SK-N-SH (cell line): ENCODE data around the gene AGTRAP. TPM values are rescaled to one million over a fixed set of nuclear protein-coding genes. Genes with fewer than 3 reads are reported as not detected.

Experiments
- CTCF ChIA-PET: fragments of 300-600, 350-600 bp; formaldehyde crosslinking; extraction: SDS; loops from one replicate; lab custom pipeline; 2021; lab: Yijun Ruan, JAX
- POLR2A ChIA-PET: fragments of 350-600 bp; sonication (Branson Sonifier 250); formaldehyde crosslinking; extraction: SDS; loops from one replicate; lab custom pipeline; 2020; ENCODE audit warnings: antibody characterized with exemption, inconsistent platforms; lab: Yijun Ruan, JAX
- DNase-seq: peaks from one replicate; pipeline ENCODE4 v3.0.0; 2012
- H2AFZ ChIP-seq: fragments of 200-600 bp; sonication (generic); 2 replicates; pipeline ENCODE4 v1.8.1; 2016; ENCODE audit warnings: antibody characterized with exemption, mild to moderate bottlenecking, low read depth
- H3F3A ChIP-seq: fragments of 200-600 bp; sonication (generic); replicated peaks from 2 replicates; pipeline ENCODE3; 2016; ENCODE audit warnings: antibody characterized with exemption, mild to moderate bottlenecking; ENCODE audit not compliant: insufficient read depth
- H3K27ac ChIP-seq, 2 experiments: fragments of 200-500 bp in 1 of 2; fragments of 200-600 bp in 1 of 2; sonication (Bioruptor generic) in 1 of 2; sonication (generic), shearing (Covaris generic) in 1 of 2; 2 replicates each; pipeline versions ENCODE4 v1.5.1 to v1.6.1; 2014 to 2016; ENCODE audit warnings: low read depth in 2 of 2, inconsistent platforms in 1 of 2, low read length in 1 of 2, mild to moderate bottlenecking in 1 of 2, mixed read lengths in 1 of 2
- H3K27me3 ChIP-seq: fragments of 200-600 bp; sonication (generic), shearing (Covaris generic); 2 replicates; pipeline ENCODE4 v1.6.1; 2016; ENCODE audit warnings: mixed run types; ENCODE audit not compliant: insufficient read depth
- H3K36me3 ChIP-seq, 2 experiments: fragments of 200-500 bp in 1 of 2; fragments of 200-600 bp in 1 of 2; sonication (Bioruptor generic) in 1 of 2; sonication (generic) in 1 of 2; replicated peaks in 1 of 2; 2 replicates each; pipeline versions ENCODE3 to v1.5.1; 2014 to 2016; ENCODE audit warnings: low read length in 1 of 2, mild to moderate bottlenecking in 1 of 2; ENCODE audit not compliant: insufficient read depth in 2 of 2, control insufficient read depth in 1 of 2
- H3K4me1 ChIP-seq, 2 experiments: fragments of 200-500 bp in 1 of 2; fragments of 200-600 bp in 1 of 2; sonication (Bioruptor generic) in 1 of 2; sonication (generic), shearing (Covaris generic) in 1 of 2; 2 replicates each; pipeline versions ENCODE4 v1.5.1 to v1.6.1; 2014 to 2016; ENCODE audit warnings: low read depth in 1 of 2, low read length in 1 of 2, mixed run types in 1 of 2; ENCODE audit not compliant: insufficient read depth in 2 of 2, control insufficient read depth in 1 of 2
- H3K4me2 ChIP-seq: fragments of 200-600 bp; sonication (generic), shearing (Covaris generic); 2 replicates; pipeline ENCODE4 v1.6.1; 2017; ENCODE audit warnings: mixed run types
- H3K4me3 ChIP-seq, 2 experiments: fragments of 200-500 bp in 1 of 2; fragments of 200-600 bp in 1 of 2; sonication (Bioruptor generic) in 1 of 2; sonication (generic), shearing (Covaris generic) in 1 of 2; 2 replicates each; pipeline versions ENCODE4 v1.5.1 to v1.8.1; 2014 to 2016; ENCODE audit warnings: low read depth in 2 of 2, inconsistent platforms in 1 of 2, low read length in 1 of 2, mild to moderate bottlenecking in 1 of 2, mixed read lengths in 1 of 2, moderate library complexity in 1 of 2
- H3K79me2 ChIP-seq: fragments of 200-600 bp; sonication (generic); 2 replicates; pipeline ENCODE4 v1.8.1; 2017; ENCODE audit warnings: mild to moderate bottlenecking; ENCODE audit not compliant: insufficient read depth
- H3K9ac ChIP-seq: fragments of 200-600 bp; sonication (generic); 2 replicates; pipeline ENCODE4 v1.6.1; 2017; ENCODE audit warnings: mixed run types
- H3K9me2 ChIP-seq: fragments of 200-600 bp; sonication (generic); 2 replicates; pipeline ENCODE4 v1.6.1; 2017; ENCODE audit warnings: mixed run types
- H3K9me3 ChIP-seq: fragments of 200-600 bp; sonication (generic); 2 replicates; pipeline ENCODE4 v1.6.1; 2017; ENCODE audit warnings: mixed run types, mild to moderate bottlenecking, moderate library complexity
- H4K20me1 ChIP-seq: fragments of 200-600 bp; sonication (generic); 2 replicates; pipeline ENCODE4 v1.6.1; 2017; ENCODE audit warnings: mild to moderate bottlenecking, mixed run types; ENCODE audit not compliant: insufficient read depth
- EP300 ChIP-seq, 2 experiments: IDR thresholded peaks; 2 replicates each; pipeline versions ENCODE4 v1.4.0 to v1.6.1; 2012; ENCODE audit warnings: borderline replicate concordance in 1 of 2, low read depth in 1 of 2, low read length in 1 of 2
- EZH2phosphoT487 ChIP-seq: fragments of 200-600 bp; sonication (generic); IDR thresholded peaks from 2 replicates; pipeline ENCODE4 v1.6.1; 2017; ENCODE audit warnings: low read depth, mixed run types, mild to moderate bottlenecking, antibody characterized with exemption, moderate library complexity, borderline replicate concordance
- FOXM1 ChIP-seq: IDR thresholded peaks from 2 replicates; pipeline ENCODE4 v1.4.0; 2012; ENCODE audit warnings: low read depth, mild to moderate bottlenecking
- GATA2 ChIP-seq: sonication (generic); formaldehyde crosslinking; IDR thresholded peaks from 2 replicates; pipeline ENCODE4 v1.5.0; 2020; ENCODE audit warnings: mild to moderate bottlenecking, missing genetic modification reagents
- NFIC ChIP-seq: IDR thresholded peaks from 2 replicates; pipeline ENCODE4 v1.4.0; 2012; ENCODE audit warnings: borderline replicate concordance
- NRF1 ChIP-seq: IDR thresholded peaks from 2 replicates; pipeline ENCODE4 v1.6.1; 2012; ENCODE audit warnings: low read depth, mild to moderate bottlenecking, low read length
- TEAD4 ChIP-seq: IDR thresholded peaks from 2 replicates; pipeline ENCODE4 v1.4.0; 2012; ENCODE audit warnings: mild to moderate bottlenecking, borderline replicate concordance; ENCODE audit not compliant: insufficient read depth
- WGBS: methylation state at CpG from one replicate; pipeline ENCODE4 v1.1.6; 2017; ENCODE audit warnings: low lambda C conversion rate; 5-methylcytosine and 5-hydroxymethylcytosine counted together
- polyA plus RNA-seq, 3 experiments: library from polyadenylated mRNA; depleted of rRNA; stranded (reverse); fragments of >200 nt; gene quantifications; 2 replicates each; pipeline ENCODE4 v1.2.3, GENCODE V29; 2012
- TF ChIP-seq, protein P1 (sequence below): IDR thresholded peaks from 2 replicates; pipeline ENCODE4 v1.4.0; 2012; ENCODE audit warnings: low read depth, borderline replicate concordance
- TF ChIP-seq, protein P2 (sequence below): fragments of 200-600 bp; sonication (generic); IDR thresholded peaks from 2 replicates; pipeline ENCODE4 v1.6.1; 2017; ENCODE audit warnings: antibody characterized with exemption, mild to moderate bottlenecking, moderate library complexity

The AGTRAP gene
- polyA plus RNA-seq, 1 of the 3 experiments (the other 2 are of a cell fraction) = 66.2 TPM

DNA sequence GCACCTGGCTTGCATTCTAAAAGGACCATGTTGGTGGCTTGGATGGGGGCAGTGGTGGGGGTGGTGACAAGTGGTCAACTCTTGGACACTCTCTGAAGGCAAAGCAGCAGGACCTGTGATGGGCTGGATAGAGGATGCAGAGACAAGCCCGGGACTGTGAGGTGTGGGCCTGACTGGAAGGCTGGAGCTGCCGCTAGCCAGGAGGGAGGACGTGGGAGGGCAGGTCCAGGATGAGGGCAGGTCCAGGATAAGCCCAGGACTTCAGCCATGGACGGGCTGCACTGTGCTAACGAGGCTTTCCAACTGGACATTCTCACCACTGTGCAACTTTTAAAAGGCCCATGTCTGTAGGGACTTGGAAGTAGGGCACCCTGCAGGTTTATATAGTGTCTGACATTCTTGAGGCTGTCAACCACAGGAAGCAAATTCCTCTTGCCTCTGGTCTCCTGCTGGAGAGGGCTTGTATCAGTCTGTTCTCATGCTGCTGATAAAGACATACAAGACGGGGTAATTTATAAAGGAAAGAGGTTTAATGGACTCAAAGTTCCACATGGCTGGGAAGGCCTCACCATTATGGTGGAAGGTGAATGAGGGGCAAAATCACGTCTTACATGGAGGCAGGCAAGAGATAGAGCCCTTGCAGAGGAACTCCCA is 17.7 kb downstream of the AGTRAP start:
- Histone ChIP-seq H3K36me3 (peaks cover 0 to 9% of the 10 kb centered on the region in 2 experiments), H4K20me1 (no peaks in the 10 kb centered on the region), H3K9me2 (no peaks in the 10 kb centered on the region), H3K9ac (no peak overlapping the region), H3K9me3 (no peaks in the 10 kb centered on the region), H3K79me2 (no peaks in the 10 kb centered on the region), H3K27me3 (no peaks in the 10 kb centered on the region), H3K4me3 (no peak overlapping the region), H2AFZ (no peak overlapping the region), H3F3A (no peaks in the 10 kb centered on the region), H3K4me2 (no peak overlapping the region), H3K27ac (no peak overlapping the region), H3K4me1 (no peaks in the 10 kb centered on the region; a peak in 1 of 4 replicates)
- DNase-seq = no peak
- POLR2A ChIA-PET = no interaction called here
- CTCF ChIA-PET = interaction anchor here (1.1 kb wide), 2 partner anchors 34 to 89 kb away, joined by 3 read pairs; partner anchors contain the start of gene FBXO6
- TF ChIP-seq GATA2 (CRISPR knock-in tag) = no peak
- TF ChIP-seq EP300 (IDR thresholded peaks at IDR 0.05; ENCODE audit: borderline replicate concordance in 1 of 2, low read depth in 1 of 2, low read length in 1 of 2) = no peak
- 80% methylated on average over 7 of the region's 7 CpGs for WGBS

DNA sequence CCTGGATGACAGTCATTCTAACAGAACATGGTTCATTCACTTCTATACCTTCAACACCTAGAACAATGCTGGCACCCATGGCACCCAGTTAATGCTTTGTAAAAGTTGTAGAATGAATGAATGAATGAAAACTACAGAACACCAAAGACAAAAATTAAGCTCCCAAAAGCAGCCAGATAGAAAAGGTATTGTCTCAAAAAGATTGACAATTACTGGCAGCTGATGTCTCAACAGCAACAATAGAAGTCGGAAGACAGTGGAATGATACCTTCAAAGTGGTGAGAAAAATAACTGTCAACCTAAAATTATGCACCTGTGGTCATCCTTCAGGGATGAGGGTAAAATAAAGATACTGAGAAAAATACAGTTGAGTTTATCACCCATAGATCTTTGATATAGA is 21.1 kb downstream of the AGTRAP start:
- CTCF ChIA-PET = interaction anchor here (0.6 kb wide), 1 partner anchor 9 kb away, joined by 3 read pairs; no protein-coding TSS in a partner anchor
- H4K20me1 ChIP-seq = no peaks in the 10 kb centered on the region
- 74% methylated on average over 1 of the region's 1 CpG for WGBS
- DNase-seq = no peak
- no peaks in the 10 kb centered on the region for H3K27me3 ChIP-seq
- H3K9ac ChIP-seq = no peak overlapping the region
- no peaks in the 10 kb centered on the region for H3K36me3 ChIP-seq
- no peaks in the 10 kb centered on the region for H3K9me3 ChIP-seq
- H3F3A ChIP-seq = no peaks in the 10 kb centered on the region
- TF ChIP-seq, protein P1, sequence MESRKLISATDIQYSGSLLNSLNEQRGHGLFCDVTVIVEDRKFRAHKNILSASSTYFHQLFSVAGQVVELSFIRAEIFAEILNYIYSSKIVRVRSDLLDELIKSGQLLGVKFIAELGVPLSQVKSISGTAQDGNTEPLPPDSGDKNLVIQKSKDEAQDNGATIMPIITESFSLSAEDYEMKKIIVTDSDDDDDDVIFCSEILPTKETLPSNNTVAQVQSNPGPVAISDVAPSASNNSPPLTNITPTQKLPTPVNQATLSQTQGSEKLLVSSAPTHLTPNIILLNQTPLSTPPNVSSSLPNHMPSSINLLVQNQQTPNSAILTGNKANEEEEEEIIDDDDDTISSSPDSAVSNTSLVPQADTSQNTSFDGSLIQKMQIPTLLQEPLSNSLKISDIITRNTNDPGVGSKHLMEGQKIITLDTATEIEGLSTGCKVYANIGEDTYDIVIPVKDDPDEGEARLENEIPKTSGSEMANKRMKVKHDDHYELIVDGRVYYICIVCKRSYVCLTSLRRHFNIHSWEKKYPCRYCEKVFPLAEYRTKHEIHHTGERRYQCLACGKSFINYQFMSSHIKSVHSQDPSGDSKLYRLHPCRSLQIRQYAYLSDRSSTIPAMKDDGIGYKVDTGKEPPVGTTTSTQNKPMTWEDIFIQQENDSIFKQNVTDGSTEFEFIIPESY = no peak
- TF ChIP-seq TEAD4 = no peak
- no peak for TF ChIP-seq NRF1
- TF ChIP-seq NFIC = no peak
- H3K9me2 ChIP-seq = no peaks in the 10 kb centered on the region
- no peaks in the 10 kb centered on the region for H3K79me2 ChIP-seq
- no peak overlapping the region for H3K4me3 ChIP-seq
- H3K27ac ChIP-seq = no peak overlapping the region
- POLR2A ChIA-PET = no interaction called here
- H3K4me2 ChIP-seq = no peak overlapping the region
- H3K4me1 ChIP-seq = no peaks in the 10 kb centered on the region; a peak in 1 of 4 replicates
- H2AFZ ChIP-seq = no peak overlapping the region

DNA sequence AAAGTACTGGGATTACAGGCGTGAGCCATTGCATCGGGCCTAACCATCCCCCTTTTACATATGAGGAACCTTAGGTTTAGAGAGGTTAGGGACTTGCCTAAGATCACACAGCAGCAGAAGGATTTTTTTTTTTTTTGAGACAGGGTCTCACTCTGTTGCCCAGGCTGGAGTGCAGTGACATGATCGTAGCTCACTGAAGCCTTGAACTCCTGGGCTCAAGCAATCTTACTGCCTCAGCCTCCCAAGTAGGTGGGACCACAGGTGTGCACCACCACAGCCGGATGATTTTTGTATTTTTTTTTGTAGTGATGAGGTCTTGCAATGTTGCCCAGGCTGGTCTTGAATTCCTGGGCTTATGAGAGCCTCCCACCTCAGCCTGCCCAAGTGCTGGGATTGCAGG is 23.9 kb downstream of the AGTRAP start:
- Histone ChIP-seq H3K9me2 (no peaks in the 10 kb centered on the region), H3K4me2 (no peak overlapping the region), H3K27me3 (no peaks in the 10 kb centered on the region), H3K79me2 (no peaks in the 10 kb centered on the region), H3K4me3 (no peak overlapping the region), H3K4me1 (peaks cover 0 to 9% of the 10 kb centered on the region in 2 experiments; a peak in 1 of 4 replicates), H3K36me3 (no peaks in the 10 kb centered on the region), H3K27ac (no peak overlapping the region), H4K20me1 (no peaks in the 10 kb centered on the region), H3K9me3 (no peaks in the 10 kb centered on the region), H2AFZ (no peak overlapping the region), H3K9ac (no peak overlapping the region), H3F3A (no peaks in the 10 kb centered on the region)
- WGBS = 50% methylated on average over 4 of the region's 4 CpGs
- no peak for DNase-seq
- ChIA-PET CTCF (no interaction called here), POLR2A (no interaction called here)
- TF ChIP-seq FOXM1 (no peak), EZH2phosphoT487 (no peak)
- TF ChIP-seq, protein P2, sequence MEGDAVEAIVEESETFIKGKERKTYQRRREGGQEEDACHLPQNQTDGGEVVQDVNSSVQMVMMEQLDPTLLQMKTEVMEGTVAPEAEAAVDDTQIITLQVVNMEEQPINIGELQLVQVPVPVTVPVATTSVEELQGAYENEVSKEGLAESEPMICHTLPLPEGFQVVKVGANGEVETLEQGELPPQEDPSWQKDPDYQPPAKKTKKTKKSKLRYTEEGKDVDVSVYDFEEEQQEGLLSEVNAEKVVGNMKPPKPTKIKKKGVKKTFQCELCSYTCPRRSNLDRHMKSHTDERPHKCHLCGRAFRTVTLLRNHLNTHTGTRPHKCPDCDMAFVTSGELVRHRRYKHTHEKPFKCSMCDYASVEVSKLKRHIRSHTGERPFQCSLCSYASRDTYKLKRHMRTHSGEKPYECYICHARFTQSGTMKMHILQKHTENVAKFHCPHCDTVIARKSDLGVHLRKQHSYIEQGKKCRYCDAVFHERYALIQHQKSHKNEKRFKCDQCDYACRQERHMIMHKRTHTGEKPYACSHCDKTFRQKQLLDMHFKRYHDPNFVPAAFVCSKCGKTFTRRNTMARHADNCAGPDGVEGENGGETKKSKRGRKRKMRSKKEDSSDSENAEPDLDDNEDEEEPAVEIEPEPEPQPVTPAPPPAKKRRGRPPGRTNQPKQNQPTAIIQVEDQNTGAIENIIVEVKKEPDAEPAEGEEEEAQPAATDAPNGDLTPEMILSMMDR = no peak
